ENCODE measurements around the gene RWDD2A. TPM values are rescaled to one million over a fixed set of nuclear protein-coding genes. Genes with fewer than 3 reads are reported as not detected.

RWDD2A gene
- total and polyA plus RNA-seq, 9 donors = 2.8 to 5.3 (median 4.4) TPM

DNA sequence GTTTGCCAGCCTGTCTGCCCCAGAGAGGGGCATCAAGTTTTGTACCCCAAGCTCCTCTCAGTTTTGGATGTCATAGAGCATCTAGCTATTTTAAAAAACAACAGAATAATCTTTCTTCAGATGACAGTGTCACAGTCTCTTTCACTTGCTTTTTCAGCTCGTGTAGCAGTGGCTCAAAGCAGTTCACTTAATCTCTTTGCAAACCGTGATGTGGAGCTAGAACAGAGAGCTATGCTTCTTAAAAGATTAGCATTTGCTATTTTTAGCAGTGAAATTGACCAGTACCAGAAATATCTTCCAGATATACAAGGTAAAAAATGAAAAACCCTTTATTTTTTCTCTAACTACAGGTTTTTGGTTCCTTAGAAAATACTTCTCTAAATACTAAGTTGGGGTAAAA is 37.4 kb upstream of the RWDD2A start:
- Histone ChIP-seq H3K4me3 (no peak overlapping the region), H3K27ac (no peak overlapping the region), H3K4me1 (ENCODE audit: insufficient read depth) (peaks cover 4% of the 10 kb centered on the region), H3K9me3 (no peaks in the 10 kb centered on the region), H3K27me3 (no peaks in the 10 kb centered on the region), H3K36me3 (no peaks in the 10 kb centered on the region)
- WGBS, 3 donors = 14 to 51% (median 25%) methylated on average over 2 of the region's 2 CpGs
- DNase-seq = no peak
- TF ChIP-seq EP300 (IDR thresholded peaks at IDR 0.05) (no peak), POLR2A (IDR thresholded peaks at IDR 0.05) (no peak)
- TF ChIP-seq, protein P1, sequence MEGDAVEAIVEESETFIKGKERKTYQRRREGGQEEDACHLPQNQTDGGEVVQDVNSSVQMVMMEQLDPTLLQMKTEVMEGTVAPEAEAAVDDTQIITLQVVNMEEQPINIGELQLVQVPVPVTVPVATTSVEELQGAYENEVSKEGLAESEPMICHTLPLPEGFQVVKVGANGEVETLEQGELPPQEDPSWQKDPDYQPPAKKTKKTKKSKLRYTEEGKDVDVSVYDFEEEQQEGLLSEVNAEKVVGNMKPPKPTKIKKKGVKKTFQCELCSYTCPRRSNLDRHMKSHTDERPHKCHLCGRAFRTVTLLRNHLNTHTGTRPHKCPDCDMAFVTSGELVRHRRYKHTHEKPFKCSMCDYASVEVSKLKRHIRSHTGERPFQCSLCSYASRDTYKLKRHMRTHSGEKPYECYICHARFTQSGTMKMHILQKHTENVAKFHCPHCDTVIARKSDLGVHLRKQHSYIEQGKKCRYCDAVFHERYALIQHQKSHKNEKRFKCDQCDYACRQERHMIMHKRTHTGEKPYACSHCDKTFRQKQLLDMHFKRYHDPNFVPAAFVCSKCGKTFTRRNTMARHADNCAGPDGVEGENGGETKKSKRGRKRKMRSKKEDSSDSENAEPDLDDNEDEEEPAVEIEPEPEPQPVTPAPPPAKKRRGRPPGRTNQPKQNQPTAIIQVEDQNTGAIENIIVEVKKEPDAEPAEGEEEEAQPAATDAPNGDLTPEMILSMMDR (IDR thresholded peaks at IDR 0.05) = no peak
- intact Hi-C loops (cut with DNase I) = no loop called here

DNA sequence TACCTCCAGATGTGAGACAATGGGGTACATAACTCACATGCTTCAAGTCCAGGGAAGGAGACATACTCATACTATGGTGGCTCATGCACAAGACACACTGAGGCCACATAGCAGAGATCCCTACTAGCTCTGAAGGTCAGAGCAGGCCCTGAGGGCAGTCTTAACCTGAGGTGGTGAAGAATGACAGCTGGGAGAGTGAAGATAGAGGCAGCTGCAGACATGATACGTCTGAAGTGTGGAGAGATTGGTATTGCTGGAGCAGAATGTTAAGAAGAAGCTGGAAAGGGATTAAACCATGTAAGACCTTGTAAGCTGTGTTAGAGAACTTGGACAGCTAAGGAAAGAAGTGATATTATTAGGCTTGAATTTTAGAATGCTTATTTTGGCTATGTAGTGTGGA is 33.0 kb upstream of the RWDD2A start:
- Histone ChIP-seq H3K36me3 (no peaks in the 10 kb centered on the region), H3K4me1 (ENCODE audit: insufficient read depth) (peaks cover 4% of the 10 kb centered on the region), H3K27me3 (no peaks in the 10 kb centered on the region), H3K27ac (no peak overlapping the region), H3K4me3 (no peak overlapping the region), H3K9me3 (no peaks in the 10 kb centered on the region)
- 19 to 45% (median 29%) methylated on average over 1 of the region's 1 CpG for whole genome bisulfite sequencing, 3 donors
- intact Hi-C loops (cut with DNase I) = no loop called here
- TF ChIP-seq EP300 (IDR thresholded peaks at IDR 0.05) = no peak
- TF ChIP-seq POLR2A (IDR thresholded peaks at IDR 0.05) = no peak
- TF ChIP-seq, protein P1 (IDR thresholded peaks at IDR 0.05) = no peak
- no peak for DNase-seq

DNA sequence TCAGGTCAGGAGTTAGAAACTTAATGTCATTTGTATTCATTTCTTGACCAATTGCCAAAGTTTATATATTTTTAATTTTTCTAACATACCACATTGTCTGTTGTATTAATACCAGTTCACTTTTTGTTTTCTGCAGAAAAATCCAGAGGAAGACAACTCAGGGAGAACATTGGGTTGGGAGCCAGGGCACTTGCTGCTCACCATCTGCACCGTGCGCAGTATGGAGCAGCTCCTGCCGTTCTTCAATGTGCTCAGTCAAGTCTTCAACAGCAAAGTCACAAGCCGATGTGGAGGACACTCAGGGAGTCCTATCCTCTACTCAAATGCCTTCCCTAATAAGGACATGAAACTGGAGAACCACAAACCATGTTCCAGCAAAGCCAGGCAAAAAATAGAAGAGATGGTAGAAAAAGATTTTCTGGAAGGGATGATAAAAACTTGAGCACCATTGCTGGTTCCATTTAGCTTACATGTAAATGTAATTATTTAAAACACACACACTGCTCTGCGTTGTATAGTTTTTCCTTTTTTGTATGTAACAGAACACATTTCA is 25.4 kb upstream of the RWDD2A start:
- Histone ChIP-seq H3K4me3 (no peak overlapping the region), H3K27me3 (no peaks in the 10 kb centered on the region), H3K27ac (no peak overlapping the region), H3K36me3 (no peaks in the 10 kb centered on the region), H3K9me3 (no peaks in the 10 kb centered on the region), H3K4me1 (ENCODE audit: insufficient read depth) (no peaks in the 10 kb centered on the region)
- intact Hi-C loops (cut with DNase I) = no loop called here
- 95 to 96% (median 96%) methylated on average over 5 of the region's 5 CpGs for WGBS, 3 donors
- no peak for TF ChIP-seq EP300 (IDR thresholded peaks at IDR 0.05)
- no peak for TF ChIP-seq POLR2A (IDR thresholded peaks at IDR 0.05)
- TF ChIP-seq, protein P1 (IDR thresholded peaks at IDR 0.05) = no peak
- no peak for DNase-seq

DNA sequence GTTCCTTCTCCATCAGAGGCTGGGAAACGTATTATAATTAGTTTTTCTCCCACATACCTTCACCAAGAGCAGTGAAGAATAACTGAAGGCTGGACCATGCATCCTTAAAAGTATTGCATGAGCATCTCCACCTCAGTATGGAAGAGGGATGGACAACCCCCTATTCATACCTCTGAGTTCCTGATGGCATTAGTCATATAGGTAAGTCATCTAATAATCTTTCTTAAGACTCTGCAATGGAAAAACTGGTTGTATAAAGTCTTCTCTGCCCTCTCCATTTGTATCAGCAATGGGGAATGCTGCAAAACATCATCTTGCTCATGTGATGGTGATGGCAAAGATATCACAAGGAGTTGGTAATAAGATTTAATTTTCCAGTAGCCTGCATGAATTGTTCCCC is 24.6 kb upstream of the RWDD2A start:
- no peaks in the 10 kb centered on the region for H3K9me3 ChIP-seq
- H3K27ac ChIP-seq = no peak overlapping the region
- intact Hi-C loops (cut with DNase I) = no loop called here
- no peak overlapping the region for H3K4me3 ChIP-seq
- DNase-seq = no peak
- H3K4me1 ChIP-seq (ENCODE audit: insufficient read depth) = no peaks in the 10 kb centered on the region
- H3K36me3 ChIP-seq = no peaks in the 10 kb centered on the region
- WGBS, 3 donors = 87 to 94% (median 90%) methylated on average over 1 of the region's 1 CpG
- TF ChIP-seq POLR2A (IDR thresholded peaks at IDR 0.05) = no peak
- TF ChIP-seq, protein P1 (IDR thresholded peaks at IDR 0.05) = no peak
- TF ChIP-seq EP300 (IDR thresholded peaks at IDR 0.05) = no peak
- no peaks in the 10 kb centered on the region for H3K27me3 ChIP-seq

Measured in ovary (tissue), 9 donors.